Measurements from ENCODE around the gene NOLC1. TPM values are rescaled to one million over a fixed set of nuclear protein-coding genes. Genes with fewer than 3 reads are reported as not detected.

Gene NOLC1
- total RNA-seq, 2 experiments from 2014 or later, result 80.5 to 81.3 TPM

DNA sequence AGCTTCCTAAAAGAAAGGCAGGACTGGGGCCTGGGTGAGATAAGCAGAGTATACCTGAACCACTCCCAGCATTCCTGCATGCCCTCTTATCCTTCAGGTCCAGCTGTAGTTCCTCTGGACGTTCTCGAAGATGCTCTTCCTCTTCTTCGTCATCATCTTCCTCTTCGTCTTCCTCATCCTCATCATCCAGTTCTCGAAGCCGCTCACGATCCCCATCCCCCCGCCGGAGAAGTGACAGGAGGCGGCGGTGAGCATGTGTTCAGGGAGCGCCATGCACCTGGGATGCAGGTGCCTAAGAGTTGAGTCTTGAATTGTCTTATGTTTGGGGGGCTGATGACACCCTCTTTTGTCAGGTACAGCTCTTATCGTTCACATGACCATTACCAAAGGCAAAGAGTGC lies 3.9 kb upstream of the NOLC1 start:
- no peak for DNase-seq
- peaks cover 69% of the 10 kb centered on the region for H3K36me3 Mint-ChIP-seq (ENCODE audit: low read depth)
- no peak overlapping the region for H3K27ac Mint-ChIP-seq
- ChIA-PET POLR2A (no interaction called here), CTCF (interaction anchor here (1.4 to 7.3 kb wide), 4 partner anchors 11 to 81 kb away, joined by 3 to 73 read pairs (median 18); partner anchors contain the start of gene PPRC1)
- H3K4me1 Mint-ChIP-seq, result peaks cover 28% of the 10 kb centered on the region
- H3K9me3 Mint-ChIP-seq, result no peaks in the 10 kb centered on the region
- no peaks in the 10 kb centered on the region for H3K27me3 Mint-ChIP-seq
- no peak overlapping the region for H3K4me3 Mint-ChIP-seq

DNA sequence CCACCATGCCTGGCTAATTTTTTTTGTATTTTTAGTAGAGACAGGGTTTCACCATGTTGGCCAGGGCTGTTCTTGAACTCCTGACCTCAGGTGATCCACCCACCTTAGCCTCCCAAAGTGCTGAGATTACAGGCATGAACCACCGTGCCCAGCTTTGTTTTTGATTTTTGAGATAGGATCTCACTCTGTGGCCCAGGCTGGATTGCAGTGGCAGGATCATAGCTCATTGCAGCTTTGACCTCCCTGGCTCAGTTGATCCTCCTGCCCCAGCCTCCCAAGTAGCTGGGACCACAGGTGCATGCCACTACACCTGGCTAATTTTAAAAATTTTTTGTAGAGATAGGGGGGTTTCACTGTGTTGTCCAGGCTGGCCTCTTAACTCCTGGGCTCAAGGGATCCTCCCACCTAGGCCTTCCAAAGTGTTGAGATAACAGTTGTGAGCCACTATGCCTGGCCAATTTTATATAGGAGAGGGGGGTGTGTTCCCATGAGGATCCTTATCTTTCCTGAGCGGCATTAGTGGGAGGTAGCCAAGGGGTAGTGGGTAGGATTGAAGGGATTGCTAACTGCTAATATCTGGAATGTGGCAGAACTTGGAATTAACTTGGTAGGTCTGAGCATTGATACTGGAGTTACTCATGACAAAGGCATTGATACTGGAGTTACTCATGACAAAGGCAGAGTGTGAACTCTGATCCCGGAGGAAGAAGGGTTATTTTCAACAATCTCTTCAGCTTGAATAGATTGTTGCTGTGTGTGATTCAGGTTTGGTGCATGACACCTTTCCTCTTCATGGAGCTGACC lies 1.0 kb upstream of the NOLC1 start:
- H3K4me1 Mint-ChIP-seq, result peaks cover 46% of the 10 kb centered on the region
- CTCF ChIA-PET, result interaction anchor here (0.5 to 7.3 kb wide), 10 partner anchors 8 to 249 kb away, joined by 3 to 73 read pairs (median 4); partner anchors contain the start of gene PPRC1
- no peaks in the 10 kb centered on the region for H3K9me3 Mint-ChIP-seq
- H3K36me3 Mint-ChIP-seq (ENCODE audit: low read depth), result peaks cover 60% of the 10 kb centered on the region
- no peak for DNase-seq
- POLR2A ChIA-PET, result interaction anchor here (0.9 to 1.5 kb wide), 3 partner anchors 13 to 33 kb away, joined by 3 read pairs; no protein-coding TSS in a partner anchor
- peak overlapping the region; percentile 99 for H3K4me3 Mint-ChIP-seq
- no peaks in the 10 kb centered on the region for H3K27me3 Mint-ChIP-seq
- H3K27ac Mint-ChIP-seq, result peak overlapping the region; percentile 99

DNA sequence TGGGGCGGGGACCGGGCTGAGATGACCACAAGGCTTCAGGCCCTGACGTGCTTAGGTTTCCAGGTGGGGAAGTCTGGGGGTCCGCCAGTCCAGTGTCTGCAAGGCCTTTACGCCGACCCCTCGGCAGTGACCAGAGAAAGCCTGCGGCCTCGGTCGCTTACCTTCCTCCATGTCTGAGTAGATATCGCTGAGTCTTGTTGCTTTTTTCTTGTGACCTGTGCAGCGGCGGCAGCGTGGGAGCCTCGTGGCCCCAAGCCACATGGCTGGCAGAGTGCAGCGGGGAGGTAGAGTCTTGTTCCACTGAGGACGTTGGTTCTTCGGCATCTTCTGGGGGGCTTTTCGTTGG lies 329 bp downstream of the NOLC1 start:
- Mint-ChIP-seq H3K9me3 (no peaks in the 10 kb centered on the region), H3K27ac (peak overlapping the region; percentile 99), H3K4me3 (peak overlapping the region; percentile 99), H3K27me3 (no peaks in the 10 kb centered on the region), H3K4me1 (peaks cover 59% of the 10 kb centered on the region), H3K36me3 (ENCODE audit: low read depth) (peaks cover 64% of the 10 kb centered on the region)
- peak; percentile 37 for DNase-seq
- CTCF ChIA-PET, result interaction anchor here (0.6 to 7.3 kb wide), 8 partner anchors 9 to 248 kb away, joined by 3 to 73 read pairs (median 4); partner anchors contain the start of gene PPRC1
- POLR2A ChIA-PET, result interaction anchor here (0.9 to 1.5 kb wide), 3 partner anchors 15 to 34 kb away, joined by 3 read pairs; no protein-coding TSS in a partner anchor

DNA sequence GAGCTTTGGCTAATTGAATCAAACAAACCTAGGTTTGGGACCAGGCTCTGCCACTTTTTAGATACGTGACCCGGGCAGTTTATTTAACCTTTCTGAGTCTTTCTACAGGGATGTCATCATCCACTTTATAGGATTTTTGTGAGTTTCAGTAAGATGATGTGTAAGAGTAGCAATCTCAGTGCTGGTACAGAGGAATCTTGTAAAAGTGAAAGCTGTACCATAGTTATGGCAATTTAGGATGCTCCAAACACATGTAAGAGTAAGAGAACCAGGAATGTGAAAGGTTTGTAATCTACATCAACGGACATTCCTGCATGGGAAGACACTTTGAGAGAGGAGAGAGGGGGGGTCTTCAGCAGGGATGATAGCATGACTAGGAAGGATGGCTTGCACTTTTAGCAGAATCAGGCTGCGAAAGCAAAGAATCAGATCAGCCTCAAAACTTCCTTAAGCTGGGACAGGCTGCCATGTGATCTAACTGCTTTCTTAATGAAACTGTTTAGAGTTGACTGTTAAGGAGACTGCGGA lies 968 bp downstream of the NOLC1 start:
- Mint-ChIP-seq H3K4me3 (peak overlapping the region; percentile 99), H3K27ac (peak overlapping the region; percentile 99), H3K36me3 (ENCODE audit: low read depth) (peaks cover 62% of the 10 kb centered on the region), H3K9me3 (no peaks in the 10 kb centered on the region), H3K4me1 (peaks cover 60% of the 10 kb centered on the region), H3K27me3 (no peaks in the 10 kb centered on the region)
- ChIA-PET POLR2A (no interaction called here), CTCF (interaction anchor here (0.6 to 6.0 kb wide), 4 partner anchors 16 to 228 kb away, joined by 3 to 30 read pairs (median 4); no protein-coding TSS in a partner anchor)
- DNase-seq, result no peak

DNA sequence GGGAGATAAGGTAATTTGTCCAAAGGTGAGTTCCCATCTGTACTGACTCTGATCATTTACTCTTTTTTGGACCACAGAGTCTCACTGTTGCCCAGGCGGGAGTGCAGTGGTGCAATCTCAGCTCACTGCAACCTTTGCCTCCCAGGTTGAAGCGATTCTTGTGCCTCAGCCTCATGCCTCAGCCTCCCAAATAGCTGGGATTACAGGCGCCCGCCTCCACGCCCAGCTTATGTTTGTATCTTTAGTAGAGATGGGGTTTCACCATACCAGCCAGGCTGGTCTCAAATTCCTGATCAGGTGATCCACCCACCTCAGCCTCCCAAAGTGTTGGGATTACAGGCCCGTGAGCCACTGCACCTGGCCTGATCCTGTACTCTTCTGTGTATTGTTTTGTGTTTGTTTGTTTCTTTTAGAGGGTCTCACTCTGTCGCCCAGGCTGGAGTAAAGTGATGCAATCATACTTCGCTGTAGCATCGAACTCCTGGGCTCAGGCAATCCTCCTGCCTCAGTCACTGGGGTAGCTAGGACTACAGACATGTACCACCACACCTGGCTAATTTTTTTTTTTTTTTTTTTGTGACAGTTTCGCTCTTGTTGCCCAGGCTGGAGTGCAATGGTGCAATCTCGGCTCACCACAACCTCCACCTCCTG lies 2.4 kb downstream of the NOLC1 start:
- peaks cover 63% of the 10 kb centered on the region for H3K4me1 Mint-ChIP-seq
- H3K4me3 Mint-ChIP-seq, result peak overlapping the region; percentile 58
- peaks cover 63% of the 10 kb centered on the region for H3K36me3 Mint-ChIP-seq (ENCODE audit: low read depth)
- peak overlapping the region; percentile 72 for H3K27ac Mint-ChIP-seq
- DNase-seq, result no peak
- H3K9me3 Mint-ChIP-seq, result no peaks in the 10 kb centered on the region
- ChIA-PET POLR2A (no interaction called here), CTCF (interaction anchor here (0.7 to 6.0 kb wide), 6 partner anchors 8 to 991 kb away, joined by 3 to 30 read pairs (median 3); no protein-coding TSS in a partner anchor)
- no peaks in the 10 kb centered on the region for H3K27me3 Mint-ChIP-seq

DNA sequence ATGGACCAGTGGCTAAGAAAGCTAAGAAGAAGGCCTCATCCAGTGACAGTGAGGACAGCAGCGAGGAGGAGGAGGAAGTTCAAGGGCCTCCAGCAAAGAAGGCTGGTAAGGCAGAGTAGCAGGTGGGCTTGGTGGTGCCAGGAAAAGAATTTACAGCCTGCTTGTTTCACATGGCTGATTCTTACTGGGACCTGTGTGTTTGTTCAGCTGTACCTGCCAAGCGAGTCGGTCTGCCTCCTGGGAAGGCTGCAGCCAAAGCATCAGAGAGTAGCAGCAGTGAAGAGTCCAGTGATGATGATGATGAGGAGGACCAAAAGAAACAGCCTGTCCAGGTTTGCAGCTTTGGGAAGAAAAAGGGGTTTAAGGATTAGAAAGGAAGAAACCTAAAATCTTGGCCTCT lies 5.0 kb downstream of the NOLC1 start:
- POLR2A ChIA-PET, result interaction anchor here (0.7 kb wide), 1 partner anchor 253 kb away, joined by 3 read pairs; no protein-coding TSS in a partner anchor
- peak overlapping the region; percentile 61 for H3K27ac Mint-ChIP-seq

DNA sequence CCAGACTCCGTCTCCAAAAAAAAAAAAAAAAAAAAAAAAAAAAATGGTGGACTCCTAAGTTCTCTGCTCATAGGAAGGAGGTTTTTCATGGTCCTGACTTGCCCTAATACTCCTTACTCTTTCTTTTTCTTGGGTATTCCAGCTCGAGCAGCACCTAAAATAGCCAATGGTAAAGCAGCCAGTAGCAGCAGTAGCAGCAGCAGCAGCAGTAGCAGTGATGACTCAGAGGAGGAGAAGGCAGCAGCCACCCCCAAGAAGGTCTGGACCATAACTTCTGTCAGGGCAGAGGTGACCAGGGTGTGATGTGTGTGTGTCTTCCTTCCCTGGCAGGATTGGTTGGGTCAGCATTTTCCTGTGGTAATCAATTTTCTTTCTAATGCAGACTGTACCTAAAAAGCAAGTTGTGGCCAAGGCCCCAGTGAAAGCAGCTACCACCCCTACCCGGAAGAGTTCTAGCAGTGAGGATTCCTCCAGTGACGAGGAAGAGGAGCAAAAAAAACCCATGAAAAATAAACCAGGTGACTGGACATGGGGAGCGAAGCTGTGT lies 6.9 kb downstream of the NOLC1 start:
- Mint-ChIP-seq H3K36me3 (ENCODE audit: low read depth) (peaks cover 65% of the 10 kb centered on the region), H3K9me3 (no peaks in the 10 kb centered on the region), H3K27me3 (no peaks in the 10 kb centered on the region), H3K4me3 (no peak overlapping the region), H3K4me1 (peaks cover 32% of the 10 kb centered on the region), H3K27ac (no peak overlapping the region)
- DNase-seq, result no peak
- ChIA-PET POLR2A (no interaction called here), CTCF (interaction anchor here (0.7 to 6.0 kb wide), 6 partner anchors 10 to 877 kb away, joined by 3 to 30 read pairs (median 4); no protein-coding TSS in a partner anchor)

More for the DNA sequence above, 5.0 kb downstream of the NOLC1 start:
- DNase-seq, result no peak
- Mint-ChIP-seq H3K4me3 (no peak overlapping the region), H3K9me3 (no peaks in the 10 kb centered on the region), H3K36me3 (ENCODE audit: low read depth) (peaks cover 68% of the 10 kb centered on the region), H3K4me1 (peaks cover 44% of the 10 kb centered on the region), H3K27me3 (no peaks in the 10 kb centered on the region)
- CTCF ChIA-PET, result interaction anchor here (1.1 to 6.0 kb wide), 3 partner anchors 11 to 73 kb away, joined by 3 to 30 read pairs (median 5); no protein-coding TSS in a partner anchor

DNA sequence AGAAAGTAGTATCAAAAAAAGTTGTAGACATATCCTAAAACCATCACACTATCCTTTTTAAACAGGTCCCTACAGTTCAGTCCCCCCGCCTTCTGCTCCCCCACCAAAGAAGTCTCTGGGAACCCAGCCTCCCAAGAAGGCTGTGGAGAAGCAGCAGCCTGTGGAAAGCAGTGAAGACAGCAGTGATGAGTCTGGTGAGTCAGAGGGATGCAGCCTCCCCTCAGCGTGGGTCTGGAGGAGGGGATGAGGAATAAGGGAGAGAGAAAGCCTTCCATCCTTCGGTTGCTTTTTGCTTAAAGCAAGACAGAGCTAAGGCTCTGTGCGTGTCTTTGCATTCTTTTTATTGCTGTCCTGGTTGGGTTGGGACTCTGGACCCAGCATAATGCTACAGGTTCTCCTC lies 7.6 kb downstream of the NOLC1 start:
- Mint-ChIP-seq H3K9me3 (no peaks in the 10 kb centered on the region), H3K27ac (no peak overlapping the region), H3K4me3 (no peak overlapping the region), H3K27me3 (no peaks in the 10 kb centered on the region), H3K4me1 (peaks cover 28% of the 10 kb centered on the region), H3K36me3 (ENCODE audit: low read depth) (peaks cover 64% of the 10 kb centered on the region)
- DNase-seq, result no peak
- POLR2A ChIA-PET, result no interaction called here
- CTCF ChIA-PET, result interaction anchor here (1.1 to 2.1 kb wide), 4 partner anchors 10 to 193 kb away, joined by 3 to 20 read pairs (median 3); no protein-coding TSS in a partner anchor

- POLR2A ChIA-PET, result no interaction called here
Measured at GRCh38 chr10:102163342-102163989, 11.3 kb downstream of the NOLC1 start.

GRCh38 chr10:102167861-102168260 lies 15.7 kb downstream of the NOLC1 start:
- ChIA-PET POLR2A (no interaction called here), CTCF (interaction anchor here (0.9 kb wide), 1 partner anchor 9 kb away, joined by 3 read pairs; no protein-coding TSS in a partner anchor)
- H3K4me1 Mint-ChIP-seq, result peaks cover 24% of the 10 kb centered on the region
- H3K36me3 Mint-ChIP-seq (ENCODE audit: low read depth), result peaks cover 7% of the 10 kb centered on the region
- H3K27ac Mint-ChIP-seq, result no peak overlapping the region
- no peaks in the 10 kb centered on the region for H3K27me3 Mint-ChIP-seq
- no peak overlapping the region for H3K4me3 Mint-ChIP-seq
- no peaks in the 10 kb centered on the region for H3K9me3 Mint-ChIP-seq
- DNase-seq, result no peak

More at GRCh38 chr10:102163342-102163989, 11.3 kb downstream of the NOLC1 start:
- peaks cover 12% of the 10 kb centered on the region for H3K4me1 Mint-ChIP-seq
- CTCF ChIA-PET, result interaction anchor here (0.6 kb wide), 1 partner anchor 45 kb away, joined by 3 read pairs; no protein-coding TSS in a partner anchor
- H3K27ac Mint-ChIP-seq, result no peak overlapping the region
- peaks cover 39% of the 10 kb centered on the region for H3K36me3 Mint-ChIP-seq (ENCODE audit: low read depth)
- no peak overlapping the region for H3K4me3 Mint-ChIP-seq
- H3K27me3 Mint-ChIP-seq, result no peaks in the 10 kb centered on the region
- DNase-seq, result no peak
- H3K9me3 Mint-ChIP-seq, result no peaks in the 10 kb centered on the region

- Mint-ChIP-seq H3K9me3 (no peaks in the 10 kb centered on the region), H3K27ac (no peak overlapping the region), H3K4me1 (peaks cover 21% of the 10 kb centered on the region), H3K4me3 (peak overlapping the region; percentile 45), H3K36me3 (ENCODE audit: low read depth) (no peaks in the 10 kb centered on the region), H3K27me3 (no peaks in the 10 kb centered on the region)
- ChIA-PET POLR2A (no interaction called here), CTCF (interaction anchor here (0.7 to 3.8 kb wide), 13 partner anchors 10 to 444 kb away, joined by 3 to 34 read pairs (median 6); partner anchors contain the start of gene NOLC1)
- no peak for DNase-seq
Measured at GRCh38 chr10:102170602-102171001, 18.4 kb downstream of the NOLC1 start.

GRCh38 chr10:102172288-102172687 lies 20.1 kb downstream of the NOLC1 start:
- no peak overlapping the region for H3K27ac Mint-ChIP-seq
- CTCF ChIA-PET, result interaction anchor here (1.0 kb wide), 1 partner anchor 260 kb away, joined by 3 read pairs; the partner anchor contains the start of gene CUEDC2
- no peaks in the 10 kb centered on the region for H3K27me3 Mint-ChIP-seq
- POLR2A ChIA-PET, result no interaction called here
- no peaks in the 10 kb centered on the region for H3K9me3 Mint-ChIP-seq
- peaks cover 13% of the 10 kb centered on the region for H3K4me1 Mint-ChIP-seq
- no peak for DNase-seq
- no peaks in the 10 kb centered on the region for H3K36me3 Mint-ChIP-seq (ENCODE audit: low read depth)
- no peak overlapping the region for H3K4me3 Mint-ChIP-seq
